ENCODE data around the gene APP.

DNA sequence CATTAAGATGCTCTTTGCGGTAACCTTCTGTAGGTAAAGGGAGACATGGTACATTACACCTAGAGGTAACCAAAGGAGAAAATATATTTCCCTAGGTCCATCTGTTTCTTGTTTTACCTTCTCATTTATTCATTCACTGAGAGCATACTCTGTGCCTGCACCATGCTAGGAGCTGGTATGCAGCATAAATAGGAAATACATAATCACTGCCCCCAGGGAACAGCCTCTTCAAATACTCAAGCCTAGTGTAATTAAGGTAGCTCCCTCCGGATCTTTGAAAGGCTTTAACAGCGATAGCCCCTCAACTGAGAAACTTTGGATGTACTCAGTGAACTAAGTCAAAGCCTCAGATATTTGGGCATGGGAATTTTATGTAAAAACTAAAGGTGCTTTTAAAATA, 312.2 kb downstream of the APP start:
- TF ChIP-seq, protein P1, sequence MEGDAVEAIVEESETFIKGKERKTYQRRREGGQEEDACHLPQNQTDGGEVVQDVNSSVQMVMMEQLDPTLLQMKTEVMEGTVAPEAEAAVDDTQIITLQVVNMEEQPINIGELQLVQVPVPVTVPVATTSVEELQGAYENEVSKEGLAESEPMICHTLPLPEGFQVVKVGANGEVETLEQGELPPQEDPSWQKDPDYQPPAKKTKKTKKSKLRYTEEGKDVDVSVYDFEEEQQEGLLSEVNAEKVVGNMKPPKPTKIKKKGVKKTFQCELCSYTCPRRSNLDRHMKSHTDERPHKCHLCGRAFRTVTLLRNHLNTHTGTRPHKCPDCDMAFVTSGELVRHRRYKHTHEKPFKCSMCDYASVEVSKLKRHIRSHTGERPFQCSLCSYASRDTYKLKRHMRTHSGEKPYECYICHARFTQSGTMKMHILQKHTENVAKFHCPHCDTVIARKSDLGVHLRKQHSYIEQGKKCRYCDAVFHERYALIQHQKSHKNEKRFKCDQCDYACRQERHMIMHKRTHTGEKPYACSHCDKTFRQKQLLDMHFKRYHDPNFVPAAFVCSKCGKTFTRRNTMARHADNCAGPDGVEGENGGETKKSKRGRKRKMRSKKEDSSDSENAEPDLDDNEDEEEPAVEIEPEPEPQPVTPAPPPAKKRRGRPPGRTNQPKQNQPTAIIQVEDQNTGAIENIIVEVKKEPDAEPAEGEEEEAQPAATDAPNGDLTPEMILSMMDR (IDR thresholded peaks at IDR 0.05) = no peak
- no peak for TF ChIP-seq POLR2A (IDR thresholded peaks at IDR 0.05)
